NCI-H446 treated with DMSO at 0.1 percent for 48 hours (cell line): ENCODE data around the gene GSX1.

Source experiments
- DNase-seq: peaks from one replicate; lab custom pipeline; 2025; lab: John Stamatoyannopoulos, UW

GSX1 gene

DNA sequence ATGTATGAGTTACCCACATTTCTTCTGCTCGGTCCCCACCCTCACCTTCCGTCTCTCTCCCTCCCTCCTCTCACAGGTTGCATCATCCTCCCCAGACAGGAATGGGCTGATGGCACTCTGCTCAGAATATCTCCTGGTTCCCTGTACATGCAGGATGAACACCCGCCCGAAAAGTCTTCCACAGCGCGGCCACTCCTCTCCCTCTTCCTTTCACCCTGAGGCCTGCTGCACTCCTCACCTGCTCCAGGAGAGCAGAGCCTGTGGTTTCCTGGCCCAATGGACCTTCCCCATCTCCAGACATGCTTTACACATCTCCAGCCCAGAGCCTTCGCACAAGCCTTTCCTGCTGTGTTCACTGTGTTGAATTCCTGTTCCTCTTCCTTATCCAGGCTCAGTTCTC lies 40.9 kb downstream of the GSX1 start:
- DNase-seq: no peak

DNA sequence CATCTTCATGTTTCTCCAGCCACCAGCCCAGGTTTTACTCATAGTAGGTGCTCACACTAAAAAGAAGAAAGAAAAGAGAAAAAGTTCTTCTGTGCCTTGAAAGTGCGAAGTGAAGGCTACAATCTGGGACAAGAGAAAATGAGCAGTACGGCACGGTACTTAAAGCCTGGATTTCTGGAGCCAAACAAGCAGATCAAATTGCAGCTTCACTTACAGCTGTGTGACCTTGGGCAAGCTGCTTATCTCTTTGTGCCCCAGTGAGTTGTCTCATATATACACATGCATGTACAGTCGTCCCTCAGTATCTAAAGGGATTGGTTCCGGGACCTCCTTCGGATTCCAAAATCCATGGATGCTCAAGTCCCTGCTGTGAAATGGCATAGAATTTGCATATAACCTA lies 41.8 kb downstream of the GSX1 start:
- DNase-seq: no peak

DNA sequence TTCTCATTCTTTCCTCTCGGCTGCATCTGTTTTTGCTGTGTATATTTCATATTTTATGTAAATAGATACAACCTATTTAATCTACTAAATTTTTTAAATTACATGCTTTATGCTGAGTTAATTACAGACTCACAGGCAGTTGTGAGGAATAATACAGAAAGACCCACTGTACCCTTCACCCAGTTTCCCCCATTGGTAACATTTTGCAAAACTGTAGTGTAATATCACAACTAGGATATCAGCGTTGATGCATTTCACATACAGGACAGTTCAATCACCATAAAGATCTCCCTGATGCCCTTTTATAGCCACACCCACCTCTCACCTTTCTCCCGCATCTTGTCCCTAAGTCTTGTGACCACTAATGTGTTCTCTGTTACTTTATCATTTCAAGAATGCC lies 43.5 kb downstream of the GSX1 start:
- no peak for DNase-seq

DNA sequence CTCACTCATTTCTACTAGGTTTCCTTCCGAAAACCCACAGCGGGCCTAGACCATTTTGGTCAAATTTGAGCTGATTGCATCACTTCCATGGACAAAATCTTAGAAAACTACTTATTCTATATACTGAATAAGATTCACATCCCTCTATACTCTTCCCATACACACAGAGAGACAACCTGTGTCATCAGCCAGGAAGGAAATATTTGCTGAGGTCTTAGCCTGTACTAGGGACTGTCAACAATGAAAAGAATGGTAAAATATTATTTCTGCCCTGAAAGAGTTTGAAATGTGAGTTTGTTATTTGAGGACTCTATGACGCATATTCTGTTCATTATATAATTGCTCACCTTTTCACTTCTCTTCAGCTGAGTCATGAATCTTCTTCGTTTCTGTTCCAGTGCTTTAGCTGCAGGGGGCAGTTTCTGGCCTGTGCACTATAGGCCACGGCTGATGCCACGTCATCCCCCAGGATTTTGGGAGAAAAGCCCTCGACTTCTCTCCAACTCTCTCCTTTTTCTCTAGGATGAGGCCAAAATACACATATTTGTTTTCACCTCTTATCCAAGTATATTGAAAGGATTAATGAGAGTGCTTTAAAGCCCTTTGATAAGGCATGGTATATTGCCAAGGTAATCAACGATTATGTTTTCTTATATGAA lies 47.7 kb downstream of the GSX1 start:
- no peak for DNase-seq

DNA sequence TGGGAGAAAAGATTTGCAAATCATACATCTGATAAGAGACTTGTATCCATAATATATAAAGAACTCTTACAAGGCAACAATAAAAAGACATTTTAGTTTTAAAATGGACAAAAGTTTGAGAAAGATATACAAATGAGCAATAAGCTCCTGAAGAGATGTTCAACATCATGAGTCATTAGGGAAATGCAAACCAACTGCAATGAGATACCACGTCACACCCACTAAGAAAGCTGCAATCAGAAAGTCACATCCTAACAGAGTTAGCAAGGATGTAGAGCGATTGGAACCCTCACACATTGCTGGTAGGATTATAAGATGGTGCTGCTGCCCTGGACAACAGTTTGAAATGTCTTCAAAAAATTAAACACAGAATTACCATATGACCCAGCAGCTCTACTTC lies 50.3 kb downstream of the GSX1 start:
- DNase-seq: no peak
